Endodermal cell (in vitro differentiated cells): ENCODE results near the gene LLCFC1. TPM values are rescaled to one million over a fixed set of nuclear protein-coding genes. Genes with fewer than 3 reads are reported as not detected.

Source experiments
- DNase-seq: peaks from one replicate; pipeline ENCODE4 v3.0.0-alpha.2; 2017
- H3K27ac ChIP-seq: 2 replicates; pipeline ENCODE4 v1.5.1; 2013; ENCODE audit warnings: mild to moderate bottlenecking, low read depth, low read length, moderate library complexity
- H3K27me3 ChIP-seq: 2 replicates; pipeline ENCODE4 v1.6.1; 2013; ENCODE audit warnings: mild to moderate bottlenecking, low read length, moderate library complexity; ENCODE audit not compliant: insufficient read depth, control insufficient read depth, poor library complexity, severe bottlenecking
- H3K36me3 ChIP-seq: 2 replicates; pipeline ENCODE4 v1.7.0; 2013; ENCODE audit warnings: mild to moderate bottlenecking, low read length, moderate library complexity; ENCODE audit not compliant: control insufficient read depth, insufficient read depth
- H3K4me1 ChIP-seq: one replicate; pipeline ENCODE4 v1.7.0; 2013; ENCODE audit warnings: low read length; ENCODE audit not compliant: control insufficient read depth, insufficient read depth
- H3K4me3 ChIP-seq: 2 replicates; pipeline ENCODE4 v1.5.1; 2013; ENCODE audit warnings: mild to moderate bottlenecking, low read length, moderate library complexity
- H3K9ac ChIP-seq: 2 replicates; pipeline ENCODE4 v1.6.1; 2013; ENCODE audit warnings: mild to moderate bottlenecking, low read length, moderate library complexity; ENCODE audit not compliant: poor library complexity, severe bottlenecking; ENCODE audit errors: extremely low read depth
- H3K9me3 ChIP-seq: 2 replicates; pipeline ENCODE4 v1.6.1; 2013; ENCODE audit warnings: mild to moderate bottlenecking, low read length, moderate library complexity; ENCODE audit not compliant: control insufficient read depth
- H3K27ac Mint-ChIP-seq: 2 replicates; pipeline ENCODE4 v1.8.0; 2020; ENCODE audit warnings: mixed read lengths
- H3K27me3 Mint-ChIP-seq: 2 replicates; pipeline ENCODE4 v1.8.0; 2021; ENCODE audit warnings: mild to moderate bottlenecking, mixed read lengths; ENCODE audit not compliant: insufficient read depth
- H3K36me3 Mint-ChIP-seq: 2 replicates; pipeline ENCODE4 v1.8.0; 2020; ENCODE audit warnings: low read depth, mixed read lengths
- H3K4me1 Mint-ChIP-seq: 2 replicates; pipeline ENCODE4 v1.8.0; 2020; ENCODE audit warnings: mixed read lengths
- H3K4me3 Mint-ChIP-seq: 2 replicates; pipeline ENCODE4 v1.8.0; 2020; ENCODE audit warnings: mild to moderate bottlenecking, moderate library complexity, mixed read lengths
- H3K9me3 Mint-ChIP-seq: 2 replicates; pipeline ENCODE4 v1.8.0; 2020; ENCODE audit warnings: mild to moderate bottlenecking, mixed read lengths
- WGBS, 2 experiments: methylation state at CpG; one replicate each; pipeline versions ENCODE4 v1.1.5 to v1.1.7; 2013; ENCODE audit warnings: missing lambda C conversion rate in 2 of 2, mixed read lengths in 1 of 2; ENCODE audit not compliant: insufficient coverage in 1 of 2, insufficient read length in 1 of 2; 5-methylcytosine and 5-hydroxymethylcytosine counted together
- total RNA-seq, 2 donors: library from RNA; stranded (reverse); fragmentation: NEBNext Ultra II Directional in 1 of 2; extraction: Animal tissue kit (Norgen Biotek cat#: 25700) in 1 of 2; gene quantifications; 2 replicates in 1 of 2; 3 replicates in 1 of 2; pipeline ENCODE4 v1.2.1, GENCODE V29; 2021
- TF ChIP-seq, protein P1 (sequence below): fragments of 200-600 bp; sonication (generic); conservative IDR thresholded peaks from 2 replicates; pipeline ENCODE4 v1.5.0; 2021; ENCODE audit warnings: antibody characterized with exemption, mild to moderate bottlenecking

The LLCFC1 gene
- total RNA-seq, 2 donors from 2014 or later = not detected

DNA sequence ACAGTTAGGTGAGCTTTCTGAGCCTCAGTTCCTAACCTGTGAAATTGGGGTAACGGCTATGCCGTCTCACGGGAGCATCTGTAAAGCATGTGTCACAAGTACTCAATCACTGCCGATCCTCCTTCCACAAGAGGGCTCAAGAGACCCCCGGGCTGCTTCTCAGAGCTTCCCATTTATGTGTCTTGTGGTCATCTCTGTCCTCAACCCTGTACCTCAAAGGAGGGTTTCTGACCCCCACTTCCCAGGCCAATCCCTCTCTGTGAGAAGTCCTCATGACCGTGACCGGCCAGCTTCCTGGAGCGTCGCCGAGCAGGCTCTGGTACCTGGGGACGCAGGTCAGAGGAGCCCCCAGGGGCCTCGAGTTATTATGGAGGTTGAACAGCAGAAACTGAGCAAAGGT lies 5.2 kb upstream of the LLCFC1 start:
- TF ChIP-seq, protein P1, sequence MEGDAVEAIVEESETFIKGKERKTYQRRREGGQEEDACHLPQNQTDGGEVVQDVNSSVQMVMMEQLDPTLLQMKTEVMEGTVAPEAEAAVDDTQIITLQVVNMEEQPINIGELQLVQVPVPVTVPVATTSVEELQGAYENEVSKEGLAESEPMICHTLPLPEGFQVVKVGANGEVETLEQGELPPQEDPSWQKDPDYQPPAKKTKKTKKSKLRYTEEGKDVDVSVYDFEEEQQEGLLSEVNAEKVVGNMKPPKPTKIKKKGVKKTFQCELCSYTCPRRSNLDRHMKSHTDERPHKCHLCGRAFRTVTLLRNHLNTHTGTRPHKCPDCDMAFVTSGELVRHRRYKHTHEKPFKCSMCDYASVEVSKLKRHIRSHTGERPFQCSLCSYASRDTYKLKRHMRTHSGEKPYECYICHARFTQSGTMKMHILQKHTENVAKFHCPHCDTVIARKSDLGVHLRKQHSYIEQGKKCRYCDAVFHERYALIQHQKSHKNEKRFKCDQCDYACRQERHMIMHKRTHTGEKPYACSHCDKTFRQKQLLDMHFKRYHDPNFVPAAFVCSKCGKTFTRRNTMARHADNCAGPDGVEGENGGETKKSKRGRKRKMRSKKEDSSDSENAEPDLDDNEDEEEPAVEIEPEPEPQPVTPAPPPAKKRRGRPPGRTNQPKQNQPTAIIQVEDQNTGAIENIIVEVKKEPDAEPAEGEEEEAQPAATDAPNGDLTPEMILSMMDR = no peak
- Histone ChIP-seq H3K4me1 (no peaks in the 10 kb centered on the region), H3K36me3 (no peaks in the 10 kb centered on the region), H3K27ac (no peak overlapping the region), H3K4me3 (no peak overlapping the region), H3K9ac (no peak overlapping the region), H3K27me3 (no peaks in the 10 kb centered on the region), H3K9me3 (no peaks in the 10 kb centered on the region)
- Mint-ChIP-seq H3K4me3 (no peak overlapping the region), H3K27ac (no peak overlapping the region), H3K4me1 (peaks cover 5% of the 10 kb centered on the region), H3K27me3 (peaks cover 11% of the 10 kb centered on the region), H3K36me3 (no peaks in the 10 kb centered on the region), H3K9me3 (no peaks in the 10 kb centered on the region)
- no peak for DNase-seq
- 91 to 92% methylated on average over 11 to 12 of the region's 12 CpGs for WGBS, 2 experiments

DNA sequence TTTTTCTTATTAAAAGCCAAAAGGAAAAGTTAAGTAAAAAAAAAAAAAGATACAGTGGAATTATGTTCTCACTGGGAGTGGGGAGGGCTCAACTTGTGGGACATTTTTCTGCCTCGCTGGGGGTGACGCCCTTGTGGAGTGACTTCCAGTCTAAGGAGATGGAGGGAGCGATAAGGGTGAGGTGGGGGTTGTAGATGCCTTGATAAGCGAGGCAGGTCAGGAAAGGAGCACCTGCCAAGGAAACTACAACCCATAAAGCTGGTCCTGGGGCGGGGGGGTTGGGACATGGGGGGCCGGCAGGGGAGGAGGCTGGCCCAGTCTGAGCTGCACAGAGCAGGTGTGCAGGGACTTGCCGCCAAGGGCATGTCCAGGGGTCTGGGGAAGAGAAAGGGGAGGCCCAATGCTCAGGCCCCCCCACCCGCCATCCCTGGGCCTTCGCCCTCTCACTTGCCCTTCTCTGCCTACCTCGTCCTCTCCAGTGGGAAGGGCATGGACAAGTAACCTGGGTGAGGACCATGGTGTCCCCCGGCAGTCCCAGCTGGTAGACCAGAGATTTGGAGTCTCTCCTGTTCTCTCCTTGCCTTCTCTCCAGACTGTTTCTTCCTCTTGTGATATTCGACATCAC lies 3.2 kb upstream of the LLCFC1 start:
- DNase-seq = no peak
- H3K27me3 ChIP-seq = no peaks in the 10 kb centered on the region
- 88 to 93% methylated on average over 5 to 12 of the region's 12 CpGs for WGBS, 2 experiments
- Mint-ChIP-seq H3K9me3 (no peaks in the 10 kb centered on the region), H3K4me3 (no peak overlapping the region), H3K36me3 (peaks cover 12% of the 10 kb centered on the region), H3K27ac (no peak overlapping the region), H3K4me1 (peaks cover 5% of the 10 kb centered on the region), H3K27me3 (peaks cover 7% of the 10 kb centered on the region)
- H3K4me1 ChIP-seq = no peaks in the 10 kb centered on the region
- TF ChIP-seq, protein P1 = no peak
- H3K36me3 ChIP-seq = no peaks in the 10 kb centered on the region
- no peak overlapping the region for H3K9ac ChIP-seq
- no peaks in the 10 kb centered on the region for H3K9me3 ChIP-seq
- H3K4me3 ChIP-seq = no peak overlapping the region
- no peak overlapping the region for H3K27ac ChIP-seq

DNA sequence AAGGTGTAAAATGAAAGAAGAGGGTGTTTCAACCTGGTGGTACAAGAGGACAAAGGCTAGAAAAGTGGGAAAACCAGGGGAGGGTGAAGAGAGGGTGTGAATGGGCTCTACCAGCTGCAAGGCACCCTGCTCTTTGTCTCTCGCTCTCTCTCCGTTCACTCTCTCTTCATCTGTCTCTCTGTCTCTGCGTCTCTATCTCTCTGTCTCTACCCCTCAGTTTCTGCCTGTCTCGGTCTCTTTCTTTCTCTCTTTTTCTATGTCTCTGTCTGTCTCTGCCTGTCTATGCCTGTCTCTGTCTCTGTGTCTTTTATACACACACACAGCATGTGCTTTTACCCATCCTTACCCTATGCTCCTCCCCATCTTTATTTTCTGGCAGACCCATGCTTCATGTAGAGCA lies 673 bp upstream of the LLCFC1 start:
- Histone ChIP-seq H3K4me1 (no peaks in the 10 kb centered on the region), H3K9me3 (no peaks in the 10 kb centered on the region), H3K27ac (no peak overlapping the region), H3K4me3 (no peak overlapping the region), H3K9ac (no peak overlapping the region), H3K36me3 (no peaks in the 10 kb centered on the region), H3K27me3 (no peaks in the 10 kb centered on the region)
- DNase-seq = no peak
- Mint-ChIP-seq H3K36me3 (peaks cover 35% of the 10 kb centered on the region), H3K27ac (no peak overlapping the region), H3K4me3 (no peak overlapping the region), H3K27me3 (peaks cover 2% of the 10 kb centered on the region), H3K9me3 (no peaks in the 10 kb centered on the region), H3K4me1 (no peaks in the 10 kb centered on the region)
- WGBS, 2 experiments = 96 to 100% methylated on average over 4 of the region's 4 CpGs
- TF ChIP-seq, protein P1 = no peak
